ENCODE measurements around the gene MAT2A.
A peak's percentile ranks its signal among the peaks of the same experiment; 100 is the strongest.
"Not testable (repeated sequence)": the region's sequence is repeated elsewhere in the genome, so short reads cannot be mapped to it uniquely, and the experiment has no call there.

The MAT2A gene

GRCh38 chr2:85547859-85548607, 9.1 kb downstream of the MAT2A start:
- DNase-seq (ENCODE audit: low read depth, low spot score), result no peak

GRCh38 chr2:85548608-85548900, 9.6 kb downstream of the MAT2A start:
- DNase-seq (ENCODE audit: low read depth, low spot score), result no peak

GRCh38 chr2:85549095-85549494, 10.1 kb downstream of the MAT2A start:
- DNase-seq (ENCODE audit: low read depth, low spot score), result no peak

GRCh38 chr2:85549826-85550225, 10.9 kb downstream of the MAT2A start:
- no peak for DNase-seq (ENCODE audit: low read depth, low spot score)

GRCh38 chr2:85550486-85550885, 11.5 kb downstream of the MAT2A start:
- DNase-seq (ENCODE audit: low read depth, low spot score), result no peak

- DNase-seq (ENCODE audit: low read depth, low spot score), result no peak
Measured at GRCh38 chr2:85551698-85552678, 13.0 kb downstream of the MAT2A start.

GRCh38 chr2:85553184-85553583, 14.2 kb downstream of the MAT2A start:
- no peak for DNase-seq (ENCODE audit: low read depth, low spot score)

GRCh38 chr2:85554980-85555612, 16.1 kb downstream of the MAT2A start:
- no peak for DNase-seq (ENCODE audit: low read depth, low spot score)

GRCh38 chr2:85557130-85557529, 18.2 kb downstream of the MAT2A start:
- no peak for DNase-seq (ENCODE audit: low read depth, low spot score)

GRCh38 chr2:85558160-85558559, 19.2 kb downstream of the MAT2A start:
- DNase-seq (ENCODE audit: low read depth, low spot score), result no peak

GRCh38 chr2:85560403-85560726, 21.4 kb downstream of the MAT2A start:
- not testable (repeated sequence) for DNase-seq (ENCODE audit: low read depth, low spot score)

- no peak for DNase-seq (ENCODE audit: low read depth, low spot score)
Measured at GRCh38 chr2:85560812-85561279, 21.9 kb downstream of the MAT2A start.

- DNase-seq (ENCODE audit: low read depth, low spot score), result peak; percentile 82
Measured at GRCh38 chr2:85561280-85562212, 22.6 kb downstream of the MAT2A start, which contains the start of gene GGCX. Gene GGCX, minus strand, starts transcription at chr2:85561493. Its CDS starts 65 bp downstream, at chr2:85561428.

- no peak for DNase-seq (ENCODE audit: low read depth, low spot score)
Measured at GRCh38 chr2:85564144-85564563, 25.2 kb downstream of the MAT2A start.

GRCh38 chr2:85566265-85566664, 27.3 kb downstream of the MAT2A start:
- DNase-seq (ENCODE audit: low read depth, low spot score), result no peak

- no peak for DNase-seq (ENCODE audit: low read depth, low spot score)
Measured at GRCh38 chr2:85575739-85576138, 36.8 kb downstream of the MAT2A start.

GRCh38 chr2:85577063-85577385, 38.1 kb downstream of the MAT2A start:
- no peak for DNase-seq (ENCODE audit: low read depth, low spot score)

- no peak for DNase-seq (ENCODE audit: low read depth, low spot score)
Measured at GRCh38 chr2:85577386-85578242, 38.6 kb downstream of the MAT2A start, which contains the start of gene VAMP8. Gene VAMP8, plus strand, starts transcription at chr2:85577586. Its CDS starts 61 bp downstream, at chr2:85577647.

GRCh38 chr2:85578243-85579180, 39.5 kb downstream of the MAT2A start:
- no peak for DNase-seq (ENCODE audit: low read depth, low spot score)
